Left kidney (tissue), 2 donors: Measurements from ENCODE around the gene TTC34. TPM values are rescaled to one million over a fixed set of nuclear protein-coding genes. Genes with fewer than 3 reads are reported as not detected.

Experiments
- DNase-seq: peaks from one replicate; pipeline ENCODE4 v3.0.0-alpha.2; 2013
- polyA plus RNA-seq: library from polyadenylated mRNA; unstranded; fragments of 120-200 nt; gene quantifications from one replicate; pipeline ENCODE4 v1.2.1, GENCODE V29; 2013; ENCODE audit not compliant: insufficient read length

The TTC34 gene
- polyA plus RNA-seq, 1 donor, result 1.3 TPM

GRCh38 chr1:2812939-2813653 is 11.6 kb upstream of the TTC34 start:
- no peak for DNase-seq

- DNase-seq, result no peak
Measured at GRCh38 chr1:2812136-2812535, 10.6 kb upstream of the TTC34 start.

- DNase-seq, result no peak
Measured at GRCh38 chr1:2811533-2811918, 10.0 kb upstream of the TTC34 start.

GRCh38 chr1:2810899-2811532 is 9.5 kb upstream of the TTC34 start:
- no peak for DNase-seq

GRCh38 chr1:2810281-2810680 is 8.8 kb upstream of the TTC34 start:
- no peak for DNase-seq

GRCh38 chr1:2809656-2810055 is 8.2 kb upstream of the TTC34 start:
- no peak for DNase-seq

- no peak for DNase-seq
Measured at GRCh38 chr1:2808831-2809605, 7.5 kb upstream of the TTC34 start.

- DNase-seq, result no peak
Measured at GRCh38 chr1:2808386-2808705, 6.9 kb upstream of the TTC34 start.

GRCh38 chr1:2807678-2808385 is 6.3 kb upstream of the TTC34 start:
- no peak for DNase-seq

- no peak for DNase-seq
Measured at GRCh38 chr1:2807036-2807435, 5.5 kb upstream of the TTC34 start.

- no peak for DNase-seq
Measured at GRCh38 chr1:2806591-2806990, 5.1 kb upstream of the TTC34 start.

- DNase-seq, result no peak
Measured at GRCh38 chr1:2805801-2806430, 4.4 kb upstream of the TTC34 start.

GRCh38 chr1:2804628-2805351 is 3.3 kb upstream of the TTC34 start:
- DNase-seq, result no peak

GRCh38 chr1:2803931-2804627 is 2.6 kb upstream of the TTC34 start:
- DNase-seq, result no peak

- no peak for DNase-seq
Measured at GRCh38 chr1:2803086-2803930, 1.8 kb upstream of the TTC34 start.

GRCh38 chr1:2802421-2802961 is 998 bp upstream of the TTC34 start:
- no peak for DNase-seq

- DNase-seq, result no peak
Measured at GRCh38 chr1:2801046-2801445, 447 bp downstream of the TTC34 start.

- no peak for DNase-seq
Measured at GRCh38 chr1:2800664-2801045, 838 bp downstream of the TTC34 start.

GRCh38 chr1:2799811-2800663 is 1.5 kb downstream of the TTC34 start:
- no peak for DNase-seq
